Right atrium auricular region (tissue), 2 donors: ENCODE data around the gene SRP72. TPM values are rescaled to one million over a fixed set of nuclear protein-coding genes. Genes with fewer than 3 reads are reported as not detected.
"Not testable (repeated sequence)": the region's sequence is repeated elsewhere in the genome, so short reads cannot be mapped to it uniquely, and the experiment has no call there.

ENCODE experiments used
- DNase-seq: peaks from one replicate; pipeline ENCODE4 v3.0.0-alpha.2; 2019; ENCODE audit warnings: low spot score
- H3K27ac ChIP-seq, 2 donors: fragments of 200-600 bp; sonication (generic); 1 replicate in 1 of 2; 2 replicates in 1 of 2; pipeline ENCODE4 v1.5.1; 2016 to 2019
- H3K27me3 ChIP-seq, 2 donors: fragments of 200-600 bp; sonication (generic); one replicate each; pipeline versions ENCODE4 v1.5.1 to v1.6.0; 2017 to 2019
- H3K36me3 ChIP-seq: fragments of 200-600 bp; sonication (generic); one replicate; pipeline ENCODE4 v1.5.1; 2016
- H3K4me1 ChIP-seq, 2 donors: fragments of 200-600 bp; sonication (generic); one replicate each; pipeline versions ENCODE4 v1.5.1 to v1.6.0; 2017 to 2019
- H3K4me3 ChIP-seq, 2 donors: fragments of 200-600 bp; sonication (generic); 1 replicate in 1 of 2; 2 replicates in 1 of 2; pipeline ENCODE4 v1.5.1; 2017 to 2019; ENCODE audit warnings: mild to moderate bottlenecking in 1 of 2, moderate library complexity in 1 of 2
- H3K9me3 ChIP-seq, 2 donors: fragments of 200-600 bp; sonication (generic); one replicate each; pipeline ENCODE4 v1.5.1; 2019
- total RNA-seq, 2 donors: library from RNA; depleted of rRNA; stranded (reverse); fragments of >200 nt; gene quantifications; one replicate each; pipeline ENCODE4 v1.1.0, GENCODE V29; 2016
- TF ChIP-seq, protein P1 (sequence below), 2 donors: fragments of 200-600 bp; sonication (generic); IDR thresholded peaks; one replicate each; pipeline ENCODE4 v1.5.1; 2019; ENCODE audit warnings: antibody characterized with exemption in 2 of 2

Gene SRP72
- total RNA-seq, 2 donors from 2014 or later: 22.1 to 46.3 TPM

DNA sequence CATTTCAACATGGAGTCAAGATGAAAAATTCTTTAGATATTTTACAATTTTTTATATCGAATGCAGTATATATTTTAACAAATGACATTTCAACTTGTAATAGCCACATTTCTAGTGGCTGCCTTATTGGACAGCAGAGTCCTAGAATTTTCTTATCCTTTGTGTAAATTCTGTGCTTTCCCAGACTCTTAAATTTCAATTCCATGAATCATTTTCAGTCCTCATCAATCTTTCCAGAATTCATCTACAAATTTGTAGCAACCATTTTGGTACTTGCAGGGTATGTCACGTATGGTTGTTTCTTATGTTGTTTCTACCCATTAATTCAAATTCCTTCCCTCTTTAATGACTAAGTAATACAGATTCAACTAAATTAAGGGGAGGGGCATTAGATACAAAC is 28.7 kb upstream of the SRP72 start:
- Histone ChIP-seq H3K4me3 (no peak overlapping the region), H3K27ac (no peak overlapping the region), H3K9me3 (no peaks in the 10 kb centered on the region), H3K27me3 (no peaks in the 10 kb centered on the region), H3K36me3 (peaks cover 13% of the 10 kb centered on the region), H3K4me1 (peaks cover 0 to 26% of the 10 kb centered on the region in 2 donors)
- no peak for DNase-seq
- TF ChIP-seq, protein P1, sequence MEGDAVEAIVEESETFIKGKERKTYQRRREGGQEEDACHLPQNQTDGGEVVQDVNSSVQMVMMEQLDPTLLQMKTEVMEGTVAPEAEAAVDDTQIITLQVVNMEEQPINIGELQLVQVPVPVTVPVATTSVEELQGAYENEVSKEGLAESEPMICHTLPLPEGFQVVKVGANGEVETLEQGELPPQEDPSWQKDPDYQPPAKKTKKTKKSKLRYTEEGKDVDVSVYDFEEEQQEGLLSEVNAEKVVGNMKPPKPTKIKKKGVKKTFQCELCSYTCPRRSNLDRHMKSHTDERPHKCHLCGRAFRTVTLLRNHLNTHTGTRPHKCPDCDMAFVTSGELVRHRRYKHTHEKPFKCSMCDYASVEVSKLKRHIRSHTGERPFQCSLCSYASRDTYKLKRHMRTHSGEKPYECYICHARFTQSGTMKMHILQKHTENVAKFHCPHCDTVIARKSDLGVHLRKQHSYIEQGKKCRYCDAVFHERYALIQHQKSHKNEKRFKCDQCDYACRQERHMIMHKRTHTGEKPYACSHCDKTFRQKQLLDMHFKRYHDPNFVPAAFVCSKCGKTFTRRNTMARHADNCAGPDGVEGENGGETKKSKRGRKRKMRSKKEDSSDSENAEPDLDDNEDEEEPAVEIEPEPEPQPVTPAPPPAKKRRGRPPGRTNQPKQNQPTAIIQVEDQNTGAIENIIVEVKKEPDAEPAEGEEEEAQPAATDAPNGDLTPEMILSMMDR (IDR thresholded peaks at IDR 0.05): no peak

DNA sequence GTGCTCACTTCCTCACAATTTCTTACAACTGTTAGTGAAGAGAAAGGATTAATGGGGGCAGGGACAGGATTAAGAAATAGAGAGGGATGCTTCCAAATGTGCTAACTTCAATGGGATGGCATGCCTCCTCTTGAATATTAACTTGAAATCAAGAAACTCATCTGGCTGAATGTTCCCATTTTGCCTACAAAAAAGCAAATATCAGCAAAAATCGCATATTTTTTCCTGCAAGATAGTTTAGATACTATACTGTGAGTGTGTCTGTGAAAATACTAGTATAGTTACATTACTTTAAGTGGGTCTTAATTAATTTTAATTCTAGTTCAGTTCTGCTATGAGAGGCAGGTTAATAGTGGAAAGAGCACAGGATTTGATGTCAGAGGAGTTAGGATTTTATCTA is 26.4 kb upstream of the SRP72 start:
- Histone ChIP-seq H3K4me1 (peaks cover 0 to 16% of the 10 kb centered on the region in 2 donors), H3K4me3 (no peak overlapping the region), H3K27ac (no peak overlapping the region), H3K9me3 (no peaks in the 10 kb centered on the region), H3K36me3 (peaks cover 13% of the 10 kb centered on the region), H3K27me3 (no peaks in the 10 kb centered on the region)
- TF ChIP-seq, protein P1 (IDR thresholded peaks at IDR 0.05): no peak
- DNase-seq: no peak

DNA sequence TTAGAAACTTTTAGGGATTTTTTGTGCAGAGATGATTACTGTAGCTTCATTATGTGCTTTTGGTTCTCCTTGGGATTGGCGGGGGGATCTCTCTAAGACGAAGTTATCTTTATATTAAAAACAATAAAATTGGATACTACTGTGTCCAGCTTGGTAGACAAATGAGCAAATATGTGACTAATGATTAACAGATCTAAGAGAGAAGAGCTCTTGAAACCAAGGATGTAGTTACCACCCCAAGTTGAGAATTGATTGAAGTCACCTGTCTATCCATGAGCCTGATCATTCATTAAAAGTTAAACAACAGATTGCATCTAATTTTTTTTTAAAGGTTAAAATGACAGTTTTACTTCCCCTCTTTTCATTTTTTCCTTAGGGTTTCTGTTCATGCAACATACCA is 22.7 kb upstream of the SRP72 start:
- H3K4me1 ChIP-seq: no peaks in the 10 kb centered on the region
- peaks cover 31% of the 10 kb centered on the region for H3K36me3 ChIP-seq
- H3K4me3 ChIP-seq: no peak overlapping the region
- no peak for DNase-seq
- TF ChIP-seq, protein P1 (IDR thresholded peaks at IDR 0.05): no peak
- no peak overlapping the region for H3K27ac ChIP-seq
- H3K9me3 ChIP-seq: no peaks in the 10 kb centered on the region
- no peaks in the 10 kb centered on the region for H3K27me3 ChIP-seq

DNA sequence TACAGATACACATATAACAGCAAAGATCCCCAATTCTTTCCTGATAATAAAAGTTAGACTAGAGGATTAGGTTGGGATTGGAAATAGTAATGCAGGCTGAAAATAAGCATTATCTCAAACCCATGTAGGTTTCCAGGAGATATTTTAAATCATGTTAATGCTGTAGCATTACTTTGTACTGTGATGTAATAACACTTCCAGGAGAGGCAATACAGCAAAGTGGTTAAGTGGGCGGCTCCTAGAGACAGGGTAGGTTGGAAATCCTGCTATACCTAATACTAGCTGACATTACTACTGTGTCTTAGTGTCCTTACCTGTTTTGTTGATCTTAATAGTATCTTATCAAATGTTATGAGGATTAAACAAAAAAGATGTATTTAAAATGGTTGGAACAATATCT is 21.7 kb upstream of the SRP72 start:
- Histone ChIP-seq H3K36me3 (peaks cover 33% of the 10 kb centered on the region), H3K27me3 (no peaks in the 10 kb centered on the region), H3K4me1 (no peaks in the 10 kb centered on the region), H3K9me3 (no peaks in the 10 kb centered on the region), H3K4me3 (no peak overlapping the region), H3K27ac (no peak overlapping the region)
- DNase-seq: no peak
- TF ChIP-seq, protein P1 (IDR thresholded peaks at IDR 0.05): no peak

- Histone ChIP-seq H3K9me3 (no peaks in the 10 kb centered on the region), H3K27ac (no peak overlapping the region), H3K27me3 (no peaks in the 10 kb centered on the region), H3K4me3 (no peak overlapping the region), H3K4me1 (no peaks in the 10 kb centered on the region), H3K36me3 (peaks cover 38% of the 10 kb centered on the region)
- TF ChIP-seq, protein P1 (IDR thresholded peaks at IDR 0.05): no peak
- no peak for DNase-seq
These were observed 19.1 kb upstream of the SRP72 start for GRCh38 chr4:56448301-56448700.

GRCh38 chr4:56449475-56449874 is 17.9 kb upstream of the SRP72 start:
- H3K27ac ChIP-seq, H3K4me1 ChIP-seq, DNase-seq, H3K4me3 ChIP-seq, H3K27me3 ChIP-seq, H3K9me3 ChIP-seq: not testable (repeated sequence)
- peaks cover 50% of the 10 kb centered on the region for H3K36me3 ChIP-seq
